CD4-positive, alpha-beta T cell treated with Interferon alpha-2 for 1 hour (primary cell): ENCODE data around the gene PPIL6.
"Not testable (repeated sequence)": the region's sequence is repeated elsewhere in the genome, so short reads cannot be mapped to it uniquely, and the experiment has no call there.

Experiments used
- DNase-seq, 2 donors: peaks; one replicate each; pipeline ENCODE4 v3.0.0-alpha.2; 2020 to 2022

Gene PPIL6

DNA sequence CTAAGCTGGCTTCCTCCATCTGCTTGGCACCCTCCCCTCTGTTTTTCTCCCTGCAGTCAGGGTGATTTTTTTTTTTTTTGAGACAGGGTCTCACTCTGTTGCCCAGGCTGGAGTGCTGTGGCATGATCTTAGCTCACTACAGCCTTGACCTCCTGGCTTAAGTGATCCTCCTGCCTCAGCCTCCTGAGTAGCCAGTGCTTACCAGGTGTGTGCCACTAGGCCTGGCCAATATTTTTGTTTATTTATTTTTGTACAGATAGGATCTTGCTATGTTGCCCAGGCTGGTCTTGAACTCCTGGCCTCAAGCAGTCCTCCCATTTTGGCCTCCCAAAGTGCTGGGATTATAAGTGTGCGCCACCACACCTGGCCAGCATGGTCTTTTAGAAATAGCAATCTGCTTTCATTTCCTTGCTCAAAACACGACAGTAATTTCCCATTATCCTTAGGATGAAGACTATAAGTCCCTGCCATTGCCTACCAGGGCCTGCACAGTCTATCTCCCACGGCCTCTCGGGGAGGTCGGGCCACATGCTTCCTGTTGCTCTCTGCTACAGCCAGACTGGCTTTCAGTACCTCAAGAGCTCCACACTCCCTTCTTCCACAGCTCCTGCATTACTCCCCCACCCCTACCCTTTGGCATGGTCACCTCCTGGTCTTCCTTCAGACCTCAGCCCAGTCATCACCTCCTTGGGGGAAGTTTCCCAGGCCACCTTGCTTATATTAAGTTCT is 47.1 kb downstream of the PPIL6 start:
- no peak for DNase-seq

DNA sequence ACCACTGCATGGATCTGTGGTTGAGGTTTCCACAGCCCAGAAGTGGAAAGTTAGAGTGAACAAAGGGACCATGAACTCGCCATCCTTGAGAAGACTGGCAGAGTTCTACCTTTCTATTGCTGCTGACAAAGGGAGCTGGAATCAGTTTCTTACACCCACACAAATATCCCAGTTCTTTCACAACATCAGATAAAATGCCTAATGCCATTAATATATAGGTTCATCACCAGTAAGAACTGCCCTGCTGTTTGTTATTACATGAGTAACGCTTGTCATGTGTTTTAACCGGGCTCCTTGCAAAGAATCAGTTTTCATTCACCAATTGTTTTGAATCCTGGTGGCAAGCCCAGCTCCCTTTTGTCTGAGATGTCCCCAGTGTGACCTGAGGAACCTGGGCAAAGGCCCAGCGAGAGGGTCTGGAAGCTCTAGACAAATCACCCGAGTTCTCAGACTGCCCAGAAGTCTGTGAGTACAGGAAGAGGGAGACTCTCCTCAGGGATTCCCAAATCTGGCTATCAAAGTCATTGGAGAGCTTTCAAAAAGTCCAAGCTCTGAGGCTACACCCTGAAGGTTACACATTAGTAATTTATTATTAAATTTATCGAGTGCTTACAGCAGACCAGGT is 50.7 kb downstream of the PPIL6 start:
- DNase-seq = no peak

DNA sequence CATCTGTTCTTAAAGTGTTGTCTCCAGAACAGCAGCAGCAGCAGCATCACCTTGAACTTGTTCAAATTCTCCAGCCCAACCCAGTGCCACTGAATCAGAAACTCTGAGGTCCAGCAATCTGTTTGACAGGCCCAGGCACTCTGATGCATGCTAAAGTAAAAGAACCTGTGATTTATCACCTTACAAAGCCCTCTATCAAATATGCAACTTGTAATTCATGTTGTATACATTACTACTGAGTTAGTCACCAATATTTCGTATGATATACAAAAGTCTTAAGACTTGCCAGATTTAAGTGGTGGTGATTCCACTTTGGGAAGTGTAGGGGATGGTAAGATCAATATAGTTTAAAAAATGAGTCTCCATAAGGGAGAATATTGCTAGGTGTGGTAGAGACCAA is 52.2 kb downstream of the PPIL6 start:
- DNase-seq = no peak

DNA sequence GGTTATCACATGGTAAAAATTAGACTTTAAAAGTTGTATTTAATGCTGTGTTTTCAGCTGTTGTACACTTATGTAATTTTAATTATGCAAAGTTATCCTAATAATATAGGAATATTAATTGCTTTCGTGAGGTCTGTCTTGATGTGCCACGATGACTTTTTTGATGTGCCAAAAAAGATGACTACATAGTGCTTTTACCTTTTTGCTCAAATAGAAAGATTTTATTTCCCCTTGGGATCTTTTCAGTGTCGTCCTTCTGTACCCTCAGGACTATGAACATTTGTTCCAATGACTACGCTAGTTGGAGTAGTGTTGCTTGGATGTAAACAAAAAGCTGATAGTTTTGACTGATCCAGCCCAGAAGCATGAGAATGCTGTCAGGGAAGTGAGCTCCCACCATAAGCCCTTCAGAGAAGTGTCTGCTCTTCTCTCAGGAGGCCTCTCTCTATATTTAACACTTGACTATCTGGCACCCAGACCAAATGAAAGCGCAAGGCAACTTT is 56.9 kb downstream of the PPIL6 start:
- no peak for DNase-seq

DNA sequence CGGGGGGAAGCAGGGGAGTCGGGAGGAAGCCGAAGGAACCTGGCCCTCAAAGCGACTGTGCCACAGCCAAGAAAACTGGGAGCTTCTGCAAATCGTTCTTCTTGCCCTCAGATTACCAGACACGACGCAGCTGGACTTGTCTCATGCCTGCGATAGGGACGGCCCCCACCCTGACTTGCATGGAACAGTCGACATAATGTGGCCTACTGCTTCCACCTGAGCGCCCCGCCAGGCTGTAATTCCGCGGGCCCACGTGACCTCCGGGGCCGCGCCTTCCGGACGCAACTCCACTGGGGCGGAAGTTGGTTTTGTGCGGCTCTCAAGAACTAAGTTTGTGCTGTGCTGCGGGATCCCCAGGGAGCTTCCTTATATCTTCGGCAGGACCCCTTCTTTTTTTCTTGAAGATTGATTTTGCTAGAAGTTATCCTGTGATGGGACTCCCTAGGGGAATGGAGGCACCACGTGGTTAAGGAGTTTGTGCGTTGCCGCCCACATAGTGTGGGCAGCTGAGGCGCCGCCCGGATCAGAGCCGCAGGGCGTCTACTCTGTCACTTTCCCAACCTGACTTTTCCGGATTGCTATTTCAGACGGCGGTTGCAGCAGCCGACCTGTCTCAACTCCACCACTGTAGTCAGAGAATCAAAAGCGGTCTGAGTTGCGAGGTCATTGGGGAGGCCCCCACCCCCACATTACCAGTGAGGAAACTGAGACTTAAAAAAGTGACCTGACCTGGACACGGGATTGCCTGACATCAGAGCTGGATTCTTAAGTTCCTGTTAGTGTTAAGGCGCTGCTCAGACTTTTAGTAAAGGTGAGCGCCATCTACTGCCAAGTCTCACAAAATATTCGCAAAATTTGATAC is 57.6 kb downstream of the PPIL6 start:
- DNase-seq = peak; percentile 93 to 94

DNA sequence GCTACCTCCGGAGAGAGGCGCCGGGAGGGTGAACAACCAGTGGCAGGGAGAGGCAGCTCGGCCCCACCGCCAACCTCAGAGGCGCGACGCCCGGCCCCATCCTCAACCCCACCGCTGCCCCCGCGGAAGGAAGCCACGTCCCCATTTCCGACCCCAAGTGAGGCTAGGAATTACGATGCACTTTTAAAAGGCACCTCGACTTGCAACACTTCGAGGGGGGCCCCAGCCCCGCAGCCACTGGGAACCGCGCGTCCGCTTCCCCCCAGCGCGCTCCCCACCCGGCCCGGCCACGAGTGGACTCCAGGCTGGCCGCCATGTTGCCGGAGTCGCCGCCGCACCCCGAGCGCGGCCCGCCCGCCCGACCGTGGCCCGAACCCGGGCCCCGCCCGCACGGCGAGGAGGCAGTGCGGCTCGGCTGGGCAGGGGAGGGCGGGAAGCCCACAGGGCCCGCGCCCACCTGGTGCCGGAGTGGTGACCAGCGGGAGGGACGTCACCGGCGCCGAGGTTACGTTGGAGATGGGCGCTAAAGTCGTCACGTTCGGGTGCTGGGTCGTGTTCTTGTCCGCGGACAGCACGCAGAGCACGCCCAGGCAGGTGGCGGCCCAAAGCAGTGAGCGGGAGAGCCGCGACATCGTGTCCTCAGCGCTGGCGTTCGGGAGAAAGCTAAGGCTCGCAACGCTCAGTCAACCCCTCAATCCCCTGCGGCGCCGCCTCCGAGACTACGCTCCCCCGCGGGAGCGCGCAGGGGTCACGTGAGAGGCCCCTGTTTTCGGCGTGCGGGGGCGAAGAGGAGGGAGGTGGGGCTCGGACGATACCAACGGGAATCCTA is 58.5 kb downstream of the PPIL6 start, which contains the start of gene CD164:
Gene CD164 (minus strand): TSS at position 721 of the 829 bp plus-strand sequence. CDS start 89 bp downstream, at position 632.
- DNase-seq = peak; percentile 93 to 94

DNA sequence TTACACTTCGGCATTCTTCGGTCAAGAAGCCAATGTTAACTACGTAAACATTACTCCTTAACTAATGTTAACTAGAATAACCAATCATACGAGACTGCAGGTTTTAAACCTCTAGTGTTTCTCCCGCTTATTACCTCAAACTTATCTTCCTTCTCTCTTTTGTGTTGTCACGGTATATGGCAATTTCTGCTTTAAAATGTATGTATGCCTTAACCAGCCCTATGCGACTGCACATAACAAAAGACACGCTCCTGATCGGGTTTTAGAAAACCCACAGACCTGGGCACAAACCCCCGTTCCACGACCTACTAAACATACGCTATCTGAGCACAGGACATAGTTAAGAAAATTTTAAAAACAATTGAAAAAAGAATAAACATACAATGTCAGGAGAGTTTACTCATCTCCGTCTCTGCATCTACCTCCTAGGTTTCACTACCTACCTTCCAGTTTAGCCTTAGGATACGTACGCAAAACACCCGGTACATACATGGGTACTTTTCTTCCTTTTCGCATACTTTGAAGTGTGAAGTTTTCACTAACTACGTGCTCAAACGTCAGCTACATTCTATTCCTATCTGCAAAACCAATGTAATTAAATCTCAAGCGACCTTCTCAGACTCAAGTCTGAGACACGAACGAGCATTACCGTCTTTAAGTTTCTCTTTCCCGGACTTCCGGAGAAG is 59.2 kb downstream of the PPIL6 start:
- peak in 1 of 2 donors; percentile 50 for DNase-seq

DNA sequence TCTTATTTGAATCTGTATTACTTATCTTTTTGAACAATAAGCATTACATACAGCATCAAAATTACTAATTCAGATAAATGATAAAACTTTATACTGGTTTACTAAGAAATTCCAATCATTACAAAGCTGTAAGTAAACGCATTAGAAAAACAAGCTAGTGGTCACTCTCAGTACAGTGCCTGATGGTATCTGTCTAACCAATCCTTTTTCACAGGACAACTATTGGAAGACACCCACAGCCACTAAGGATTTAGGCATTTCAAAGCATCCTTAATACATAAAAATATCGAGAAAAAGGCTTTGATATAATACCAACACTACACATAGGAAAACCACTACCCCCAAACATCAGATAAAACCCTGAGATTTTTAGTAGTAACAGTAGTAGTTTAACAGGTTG is 60.7 kb downstream of the PPIL6 start:
- no peak for DNase-seq

DNA sequence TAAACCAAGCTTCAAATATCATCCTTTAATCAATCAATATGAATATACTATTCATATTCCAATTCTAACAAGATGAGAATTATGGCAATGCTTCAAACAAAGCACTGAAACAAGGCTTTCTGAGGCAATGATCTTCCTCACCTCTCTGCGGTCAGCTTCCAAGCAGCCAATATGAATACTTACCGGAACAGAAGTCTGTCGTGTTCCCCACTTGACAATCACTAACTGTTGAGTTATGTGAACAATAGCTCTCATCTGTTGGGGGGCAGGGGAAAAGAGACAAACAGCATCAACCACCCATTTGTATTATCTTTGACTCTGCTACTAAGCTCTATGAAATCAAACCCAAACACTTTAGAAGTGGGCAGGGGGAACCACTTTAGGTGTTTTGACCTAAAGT is 62.7 kb downstream of the PPIL6 start:
- no peak for DNase-seq

DNA sequence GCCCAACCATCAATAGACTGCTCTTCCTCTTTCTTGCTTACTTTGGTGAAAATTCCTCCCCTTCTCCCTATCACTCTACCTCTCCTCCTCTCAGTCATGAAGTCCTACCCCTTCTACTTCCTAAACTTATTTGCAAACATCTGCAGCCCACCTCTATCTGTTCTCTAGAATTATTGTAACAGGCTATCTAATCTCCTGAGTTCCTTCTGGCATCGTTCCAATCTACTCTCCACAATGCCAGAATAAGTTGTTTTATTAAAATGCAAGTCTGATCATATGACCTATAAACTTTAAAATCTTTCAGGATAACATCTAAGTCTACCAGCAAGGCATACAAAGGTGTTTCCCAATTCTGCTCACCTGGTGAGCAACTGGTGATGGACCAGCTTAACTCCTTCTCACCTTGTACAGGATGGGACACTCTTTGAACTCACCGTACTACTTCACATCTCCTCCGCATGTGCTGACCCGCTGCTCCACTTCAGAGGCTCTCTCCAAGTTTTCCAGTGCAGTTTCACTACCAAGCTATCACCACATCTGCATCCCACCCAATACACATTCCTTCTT is 66.0 kb downstream of the PPIL6 start:
- no peak for DNase-seq

DNA sequence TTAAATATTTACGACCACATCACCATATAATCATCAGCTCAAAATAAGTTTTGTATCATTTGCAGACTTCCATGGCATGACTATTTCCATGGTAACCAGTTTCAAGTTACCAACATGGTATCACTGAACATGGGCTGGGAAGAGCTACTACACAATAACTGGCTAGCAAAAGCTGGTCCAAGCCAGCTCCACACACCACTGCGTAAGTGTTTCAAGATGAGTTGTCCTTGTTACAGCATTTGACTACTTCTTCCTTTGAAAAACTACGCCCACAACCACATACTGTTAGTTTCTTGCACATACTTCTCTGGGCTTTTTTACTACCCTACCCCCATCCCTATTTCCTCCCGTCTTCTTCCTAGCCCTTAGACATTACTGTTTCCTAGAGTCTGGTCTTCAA is 66.7 kb downstream of the PPIL6 start:
- DNase-seq = peak in 1 of 2 donors; percentile 14

DNA sequence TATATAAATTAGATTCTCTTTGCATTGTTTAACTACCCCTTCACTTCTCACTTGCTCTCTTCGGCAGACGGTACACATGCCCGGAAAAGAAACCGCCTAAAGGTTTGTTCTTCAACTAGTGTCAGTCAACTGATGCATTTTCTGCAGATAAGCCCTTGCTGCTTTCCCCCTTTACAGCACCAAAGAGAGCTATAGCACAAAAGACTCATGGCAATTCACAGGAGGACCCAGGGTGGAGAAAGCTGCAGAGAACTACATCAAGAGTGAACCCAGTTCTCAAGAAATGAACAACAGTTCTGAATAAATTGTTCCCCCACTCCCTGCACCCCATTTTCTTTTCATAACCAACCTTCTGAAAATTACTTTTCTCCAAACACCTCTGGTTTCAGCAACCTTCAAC is 67.1 kb downstream of the PPIL6 start:
- no peak for DNase-seq

DNA sequence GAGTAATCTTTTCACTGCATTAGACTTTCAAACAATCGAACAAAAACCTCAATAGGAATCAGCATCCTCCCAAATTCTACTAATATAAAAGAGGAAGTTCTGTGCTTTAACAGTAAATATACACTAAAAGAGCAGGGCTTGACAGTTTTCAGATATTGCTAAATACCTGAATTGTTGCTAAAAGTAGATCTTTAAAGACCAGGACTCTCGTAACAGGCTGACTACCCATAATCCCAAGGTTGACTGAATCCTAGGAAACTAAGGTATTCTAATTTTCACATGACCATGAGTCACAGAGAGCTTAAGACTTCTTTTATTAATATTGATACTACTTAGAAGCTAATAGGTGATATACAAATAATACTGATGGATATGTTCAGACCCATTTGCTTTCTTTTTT is 68.3 kb downstream of the PPIL6 start:
- DNase-seq = no peak

DNA sequence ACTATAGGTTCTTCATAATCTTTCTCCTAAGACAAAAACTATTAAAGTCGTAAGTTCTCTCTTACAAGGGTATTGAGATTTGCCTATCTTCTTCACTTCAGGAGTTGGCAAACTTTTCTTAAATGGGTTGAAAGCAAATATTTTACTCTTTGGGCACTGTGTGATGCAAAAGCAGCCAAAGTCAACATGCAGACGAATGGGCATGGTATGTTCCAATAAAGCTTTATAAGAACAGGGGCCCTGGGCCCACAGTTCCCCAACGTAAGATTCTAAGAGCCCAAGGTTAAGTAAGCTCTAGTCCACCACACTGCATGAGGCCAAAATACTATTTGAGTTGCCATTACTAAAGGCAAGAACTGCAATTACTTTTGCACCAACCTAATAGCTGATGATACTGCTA is 69.6 kb downstream of the PPIL6 start:
- no peak for DNase-seq

DNA sequence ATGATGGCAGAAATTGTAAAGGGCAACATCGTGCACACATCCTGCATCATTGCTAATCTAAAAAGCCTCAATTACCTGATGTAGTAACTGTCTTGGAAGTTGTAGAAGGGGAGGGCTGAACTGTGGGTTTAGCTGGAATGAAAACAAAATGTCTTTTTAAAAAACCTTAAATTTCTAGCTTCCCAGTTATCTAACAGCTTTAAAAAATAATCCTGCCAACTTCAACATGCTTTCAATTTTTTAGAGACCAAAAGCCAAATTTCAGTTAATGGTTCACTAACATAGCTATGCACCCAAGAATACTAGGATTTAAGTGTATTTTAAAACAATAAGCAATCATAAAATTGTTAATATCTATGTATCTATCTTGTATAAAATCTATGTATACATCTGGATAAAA is 70.1 kb downstream of the PPIL6 start:
- no peak for DNase-seq

DNA sequence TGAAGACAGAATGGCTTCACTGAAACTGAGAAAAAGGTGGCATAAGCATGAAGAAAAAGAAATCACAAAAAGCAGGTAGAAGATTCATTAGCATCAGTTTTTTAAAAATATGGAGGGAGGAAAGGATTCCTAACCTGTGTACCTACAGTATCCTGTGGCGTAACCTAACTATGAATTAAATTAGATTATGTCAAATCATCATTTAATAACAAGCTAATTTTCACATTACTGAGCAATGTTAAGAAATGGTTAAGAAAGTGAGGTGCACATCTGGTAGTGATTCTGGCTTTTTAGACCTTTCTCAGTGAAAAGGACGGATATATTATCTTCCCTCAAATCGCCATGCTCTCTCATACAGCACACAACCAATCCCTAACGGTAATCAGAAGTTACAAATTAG is 70.7 kb downstream of the PPIL6 start:
- no peak for DNase-seq

DNA sequence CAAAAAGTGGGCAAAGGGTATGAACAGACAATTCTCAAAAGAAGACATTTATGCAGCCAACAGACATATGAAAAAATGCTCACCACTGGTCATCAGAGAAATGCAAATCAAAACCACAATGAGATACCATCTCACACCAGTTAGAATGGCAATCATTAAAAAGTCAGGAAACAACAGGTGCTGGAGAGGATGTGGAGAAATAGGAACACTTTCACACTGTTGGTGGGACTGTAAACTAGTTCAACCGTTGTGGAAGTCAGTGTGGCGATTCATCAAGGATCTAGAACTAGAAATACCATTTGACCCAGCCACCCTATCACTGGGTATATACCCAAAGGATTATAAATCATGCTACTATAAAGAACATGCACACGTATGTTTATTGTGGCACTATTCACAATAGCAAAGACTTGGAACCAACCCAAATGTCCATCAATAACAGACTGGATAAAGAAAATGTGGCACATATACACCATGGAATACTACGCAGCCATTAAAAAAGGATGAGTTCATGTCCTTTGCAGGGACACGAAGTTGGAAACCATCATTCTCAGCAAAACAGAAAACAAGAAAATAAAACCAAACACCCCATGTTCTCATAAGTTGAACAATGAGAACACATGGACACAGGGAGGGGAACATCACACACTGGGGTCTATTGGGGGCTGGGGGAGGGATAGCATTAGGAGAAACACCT is 75.9 kb downstream of the PPIL6 start:
- not testable (repeated sequence) for DNase-seq

DNA sequence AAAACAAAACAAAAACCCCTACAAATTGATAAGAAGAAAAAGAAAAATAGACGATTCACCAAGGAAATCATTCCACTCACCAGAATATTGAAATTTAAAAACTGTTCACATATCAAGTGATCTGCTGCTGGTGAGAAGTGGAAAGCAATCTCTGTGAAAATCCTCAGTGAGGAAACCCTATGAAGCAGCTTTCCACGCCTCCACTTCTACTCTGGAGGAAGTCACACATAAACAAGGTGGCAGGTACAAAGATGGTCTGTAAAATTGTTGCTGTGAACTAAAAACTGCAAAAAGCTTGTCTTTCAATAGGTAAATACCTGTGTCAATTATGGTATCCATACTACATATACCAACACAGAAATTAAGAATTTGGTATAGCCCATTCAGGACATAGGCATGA is 76.7 kb downstream of the PPIL6 start:
- DNase-seq = no peak

DNA sequence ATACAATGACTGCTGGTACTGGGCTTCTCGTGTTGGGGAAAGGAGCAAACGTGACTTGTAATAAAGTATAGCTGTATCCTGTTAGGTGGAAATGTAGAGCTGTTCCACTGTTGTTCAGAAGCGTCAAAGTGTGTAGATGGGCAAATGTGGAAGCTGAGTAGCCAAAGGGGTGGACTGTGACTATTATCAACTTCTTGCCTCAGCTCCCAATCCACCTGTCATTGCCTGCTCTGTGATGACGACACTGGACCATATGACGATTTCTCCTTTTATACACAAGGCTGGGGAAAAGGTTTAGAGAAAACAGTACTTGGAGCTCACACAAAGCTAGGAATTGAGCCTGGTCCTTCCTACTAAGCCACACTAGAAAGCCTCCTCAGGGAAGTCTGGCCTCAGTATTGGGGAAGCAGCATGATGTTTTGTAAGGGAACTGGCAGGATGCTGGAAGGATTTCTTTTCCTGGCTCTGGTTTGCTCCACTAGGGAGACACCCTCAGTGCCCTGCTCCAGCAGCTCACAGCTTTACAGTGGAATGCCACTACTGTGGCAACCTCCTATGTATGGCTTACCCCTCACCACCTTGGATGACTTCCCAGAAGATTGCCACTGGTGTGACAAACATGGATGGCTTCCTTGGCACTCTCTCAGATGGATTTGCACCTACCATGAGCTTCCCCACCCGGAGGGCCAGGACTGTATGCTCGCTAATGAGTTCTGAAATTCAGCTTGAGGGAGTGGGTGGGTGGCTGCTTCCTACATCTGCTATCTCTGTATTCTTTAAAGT is 78.1 kb downstream of the PPIL6 start:
- DNase-seq = no peak

DNA sequence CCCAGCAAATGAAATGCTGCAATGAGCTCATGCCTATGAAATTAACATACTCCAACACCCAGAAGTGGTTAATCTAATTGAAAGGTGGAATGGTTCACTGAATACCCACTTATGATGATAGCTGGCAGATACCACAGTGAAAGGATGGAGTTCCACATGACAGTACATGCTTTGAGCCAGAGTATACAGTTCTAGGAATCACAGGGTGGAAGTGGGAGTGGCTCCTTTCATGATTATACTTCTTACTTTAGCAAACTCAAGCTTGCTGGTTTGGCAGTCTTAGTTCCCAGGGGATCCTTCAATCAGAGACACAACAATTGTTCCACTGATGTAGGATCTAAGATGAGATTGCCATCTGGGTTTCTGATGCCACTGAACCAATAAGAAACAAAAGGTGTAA is 79.6 kb downstream of the PPIL6 start:
- no peak for DNase-seq
